Left lung (tissue), 10 donors: ENCODE measurements around the gene FHAD1. TPM values are rescaled to one million over a fixed set of nuclear protein-coding genes. Genes with fewer than 3 reads are reported as not detected.

Experiments
- ATAC-seq: fragments of 200-7000 bp; cut with Tn5 transposase; one replicate; pipeline ENCODE4 v1.9.1; 2020; ENCODE audit warnings: moderate library complexity
- DNase-seq, 4 donors: peaks; one replicate each; pipeline ENCODE4 v3.0.0-alpha.2; 2013 to 2020
- H3K27ac ChIP-seq, 2 donors: fragments of 200-600 bp; sonication (generic) in 1 of 2; one replicate each; pipeline versions ENCODE4 v1.5.0 to v1.8.0; 2020 to 2021
- H3K27me3 ChIP-seq, 2 donors: fragments of 200-600 bp; sonication (generic) in 1 of 2; one replicate each; pipeline versions ENCODE4 v1.5.0 to v1.8.0; 2020 to 2021
- H3K36me3 ChIP-seq, 2 donors: fragments of 200-600 bp; sonication (generic) in 1 of 2; one replicate each; pipeline versions ENCODE4 v1.5.0 to v1.8.0; 2020 to 2021
- H3K4me1 ChIP-seq, 2 donors: fragments of 200-600 bp; one replicate each; pipeline ENCODE4 v1.8.0; 2021
- H3K4me3 ChIP-seq, 2 donors: fragments of 200-600 bp; sonication (generic) in 1 of 2; one replicate each; pipeline versions ENCODE4 v1.5.0 to v1.8.0; 2020 to 2021; ENCODE audit warnings: mild to moderate bottlenecking in 1 of 2
- H3K9me3 ChIP-seq, 2 donors: fragments of 200-600 bp; sonication (generic) in 1 of 2; one replicate each; pipeline versions ENCODE4 v1.5.0 to v1.8.0; 2020 to 2021
- intact Hi-C, 2 donors: fragments of 100-400 bp; cut with DNase I; formaldehyde crosslinking; loops; one replicate each; pipeline versions ENCODE4 v1.11.2 to v1.14.2; 2022
- polyA plus RNA-seq, 6 donors: library from polyadenylated mRNA; unstranded; fragments of 120-200 nt; gene quantifications; one replicate each; pipeline ENCODE4 v1.2.1, GENCODE V29; 2013; ENCODE audit not compliant: insufficient read length in 6 of 6
- total RNA-seq, 2 donors: library from RNA; stranded (reverse); fragmentation: NEBNext Ultra II Directional; extraction: Animal tissue kit (Norgen Biotek cat#: 25700); gene quantifications; one replicate each; pipeline ENCODE4 v1.2.1, GENCODE V29; 2021
- TF ChIP-seq, protein P1 (sequence below), 2 donors: fragments of 200-600 bp; sonication (generic) in 1 of 2; IDR thresholded peaks; one replicate each; pipeline versions ENCODE4 v1.5.0 to v1.8.0; 2021; ENCODE audit warnings: antibody characterized with exemption in 2 of 2
- donor health status: DM: no; HTN: yes; CAD: no.
- donor health status: DM: no; HTN: no; CAD: no.

The FHAD1 gene
- total and polyA plus RNA-seq, 8 donors: 1.1 to 8.5 (median 3.9) TPM

DNA sequence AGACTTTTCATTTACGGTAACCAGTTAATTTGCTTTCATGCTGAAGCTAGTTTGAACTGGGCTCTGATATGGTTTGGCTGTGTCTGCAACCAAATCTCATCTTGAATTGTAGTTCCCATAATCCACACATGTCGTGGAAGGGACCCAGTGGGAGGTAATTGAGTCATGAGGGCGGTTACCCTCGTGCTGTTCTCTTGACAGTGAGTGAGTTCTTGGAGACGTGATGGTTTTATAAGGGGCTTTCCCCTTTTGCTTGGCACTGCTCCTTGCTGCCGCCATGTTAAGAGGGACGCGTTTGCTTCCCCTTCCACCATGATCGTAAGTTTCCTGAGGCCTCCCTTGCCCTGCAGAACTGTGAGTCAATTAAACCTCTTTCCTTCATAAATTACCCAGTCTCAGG, 10.3 kb upstream of the FHAD1 start:
- DNase-seq (no peak), ATAC-seq (no peak)
- H3K4me1 ChIP-seq: no peaks in the 10 kb centered on the region
- intact Hi-C loops: no loop called here
- no peaks in the 10 kb centered on the region for H3K27me3 ChIP-seq
- H3K36me3 ChIP-seq: no peaks in the 10 kb centered on the region
- H3K27ac ChIP-seq: no peak overlapping the region
- TF ChIP-seq, protein P1, sequence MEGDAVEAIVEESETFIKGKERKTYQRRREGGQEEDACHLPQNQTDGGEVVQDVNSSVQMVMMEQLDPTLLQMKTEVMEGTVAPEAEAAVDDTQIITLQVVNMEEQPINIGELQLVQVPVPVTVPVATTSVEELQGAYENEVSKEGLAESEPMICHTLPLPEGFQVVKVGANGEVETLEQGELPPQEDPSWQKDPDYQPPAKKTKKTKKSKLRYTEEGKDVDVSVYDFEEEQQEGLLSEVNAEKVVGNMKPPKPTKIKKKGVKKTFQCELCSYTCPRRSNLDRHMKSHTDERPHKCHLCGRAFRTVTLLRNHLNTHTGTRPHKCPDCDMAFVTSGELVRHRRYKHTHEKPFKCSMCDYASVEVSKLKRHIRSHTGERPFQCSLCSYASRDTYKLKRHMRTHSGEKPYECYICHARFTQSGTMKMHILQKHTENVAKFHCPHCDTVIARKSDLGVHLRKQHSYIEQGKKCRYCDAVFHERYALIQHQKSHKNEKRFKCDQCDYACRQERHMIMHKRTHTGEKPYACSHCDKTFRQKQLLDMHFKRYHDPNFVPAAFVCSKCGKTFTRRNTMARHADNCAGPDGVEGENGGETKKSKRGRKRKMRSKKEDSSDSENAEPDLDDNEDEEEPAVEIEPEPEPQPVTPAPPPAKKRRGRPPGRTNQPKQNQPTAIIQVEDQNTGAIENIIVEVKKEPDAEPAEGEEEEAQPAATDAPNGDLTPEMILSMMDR (IDR thresholded peaks at IDR 0.05): no peak
- no peak overlapping the region for H3K4me3 ChIP-seq
- H3K9me3 ChIP-seq: no peaks in the 10 kb centered on the region

DNA sequence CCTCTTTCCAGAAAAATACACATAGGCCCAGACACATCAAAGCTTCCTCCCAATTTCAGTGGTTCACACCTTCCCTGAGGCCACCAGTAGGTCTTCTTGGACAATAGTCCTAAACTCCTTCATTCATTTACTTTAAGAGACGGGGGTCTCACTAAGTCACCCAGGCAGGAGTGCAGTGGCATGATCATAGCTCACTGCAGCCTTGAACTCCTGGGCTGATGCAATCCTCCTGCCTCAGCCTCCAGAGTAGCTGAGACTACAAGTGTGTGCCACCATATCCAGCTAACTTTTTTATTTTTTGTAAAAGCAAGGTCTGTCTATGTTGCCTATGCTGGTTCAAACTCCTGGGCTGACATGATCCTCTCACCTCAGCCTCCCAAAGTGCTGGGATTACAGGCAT, 8.2 kb upstream of the FHAD1 start:
- ATAC-seq (no peak), DNase-seq (no peak)
- H3K27ac ChIP-seq: no peak overlapping the region
- no peak overlapping the region for H3K4me3 ChIP-seq
- intact Hi-C loops: no loop called here
- H3K4me1 ChIP-seq: peaks cover 0 to 5% of the 10 kb centered on the region in 2 donors
- no peaks in the 10 kb centered on the region for H3K27me3 ChIP-seq
- H3K36me3 ChIP-seq: no peaks in the 10 kb centered on the region
- no peaks in the 10 kb centered on the region for H3K9me3 ChIP-seq
- TF ChIP-seq, protein P1 (IDR thresholded peaks at IDR 0.05): no peak

DNA sequence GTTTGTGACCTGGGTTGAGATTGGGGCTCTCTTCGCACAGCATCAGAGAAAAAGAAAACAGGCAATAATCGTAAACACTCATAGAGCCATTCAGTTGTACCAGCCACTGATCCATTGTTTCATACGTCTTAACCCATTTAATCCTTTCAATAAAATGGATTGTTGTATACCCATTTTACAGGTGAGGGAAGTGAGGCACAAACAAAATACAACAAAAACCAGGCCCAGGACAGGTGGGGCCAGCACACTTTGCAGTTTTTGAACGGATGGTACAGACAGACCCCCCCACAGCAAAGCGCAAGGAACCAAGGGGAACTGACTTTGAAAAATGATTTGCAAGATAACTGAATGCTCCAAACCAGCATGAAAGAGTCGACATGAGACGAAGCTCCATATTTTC, 4.3 kb upstream of the FHAD1 start:
- H3K4me3 ChIP-seq: no peak overlapping the region
- TF ChIP-seq, protein P1 (IDR thresholded peaks at IDR 0.05): no peak
- DNase-seq: no peak
- H3K27ac ChIP-seq: no peak overlapping the region
- intact Hi-C loops: no loop called here
- ATAC-seq: no peak
- H3K27me3 ChIP-seq: peaks cover 0 to 9% of the 10 kb centered on the region in 2 donors
- peaks cover 0 to 34% of the 10 kb centered on the region in 2 donors for H3K4me1 ChIP-seq
- H3K36me3 ChIP-seq: no peaks in the 10 kb centered on the region
- H3K9me3 ChIP-seq: no peaks in the 10 kb centered on the region

DNA sequence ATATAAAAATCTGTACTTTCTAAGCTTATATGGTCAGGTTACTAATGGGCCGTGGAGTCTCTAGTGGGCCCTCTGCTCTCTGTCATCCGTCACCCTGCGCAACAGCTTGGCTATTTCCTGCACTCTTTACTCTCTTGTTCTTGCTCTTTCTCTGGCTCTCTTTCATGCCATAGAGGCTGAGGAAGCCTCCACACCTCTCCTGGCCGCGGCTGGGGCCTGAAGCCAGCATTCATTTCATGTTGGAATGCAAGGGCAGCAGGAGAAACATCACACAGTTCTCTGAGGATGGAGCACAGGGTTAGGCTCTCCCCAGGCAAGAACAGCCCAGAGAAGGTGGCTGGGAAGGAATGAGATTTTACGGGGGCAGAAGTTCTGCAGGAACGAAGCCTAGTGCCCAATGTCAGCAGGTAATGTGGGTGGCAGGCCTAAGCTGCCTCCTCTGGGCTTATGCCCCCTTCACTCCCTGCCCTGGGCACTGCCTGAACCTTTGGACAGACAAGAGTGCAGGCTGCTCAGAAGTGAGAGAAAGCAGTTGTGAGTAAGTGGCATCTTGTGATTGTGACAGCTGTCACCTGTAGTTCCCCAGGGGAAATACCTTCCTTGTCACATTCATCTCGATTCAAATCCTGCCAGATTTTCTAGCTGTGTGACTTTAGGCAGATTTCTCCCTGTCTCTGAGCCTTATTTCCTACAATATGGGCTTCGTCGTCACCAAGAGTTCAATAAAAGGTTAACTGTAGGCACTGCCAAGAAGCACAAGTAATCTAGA, 3.6 kb upstream of the FHAD1 start:
- peaks cover 0 to 34% of the 10 kb centered on the region in 2 donors for H3K4me1 ChIP-seq
- TF ChIP-seq, protein P1 (IDR thresholded peaks at IDR 0.05): no peak
- H3K36me3 ChIP-seq: no peaks in the 10 kb centered on the region
- no peak overlapping the region for H3K27ac ChIP-seq
- DNase-seq (peak in 1 of 4 donors; percentile 47), ATAC-seq (no peak)
- peaks cover 0 to 11% of the 10 kb centered on the region in 2 donors for H3K27me3 ChIP-seq
- H3K4me3 ChIP-seq: no peak overlapping the region
- intact Hi-C loops: no loop called here
- H3K9me3 ChIP-seq: no peaks in the 10 kb centered on the region

DNA sequence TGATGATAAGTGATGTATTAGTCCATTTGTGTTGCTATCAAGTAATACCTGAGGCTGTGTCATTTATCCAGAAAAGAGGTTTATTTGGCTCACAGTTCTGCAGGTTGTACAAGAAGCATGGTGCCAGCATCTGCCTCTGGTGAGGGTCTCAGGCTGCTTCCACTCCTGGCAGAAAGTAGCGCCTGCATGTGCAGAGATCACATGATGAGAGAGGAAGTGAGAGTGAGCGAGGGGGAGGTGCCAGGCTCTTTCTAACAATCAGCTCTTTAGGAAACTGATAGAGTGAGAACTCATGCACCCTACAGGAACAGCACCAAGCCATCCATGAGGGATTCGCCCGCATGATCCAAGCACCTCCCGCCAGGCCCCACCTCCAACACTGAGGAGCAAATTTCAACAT, 2.2 kb upstream of the FHAD1 start:
- Histone ChIP-seq H3K4me1 (peaks cover 0 to 43% of the 10 kb centered on the region in 2 donors), H3K36me3 (no peaks in the 10 kb centered on the region), H3K27ac (no peak overlapping the region), H3K4me3 (no peak overlapping the region), H3K9me3 (no peaks in the 10 kb centered on the region), H3K27me3 (peaks cover 0 to 11% of the 10 kb centered on the region in 2 donors)
- TF ChIP-seq, protein P1 (IDR thresholded peaks at IDR 0.05): no peak
- intact Hi-C loops: no loop called here
- ATAC-seq (no peak), DNase-seq (no peak)
